GM13977 (cell line): ENCODE data around the gene C17orf58.
"Not testable (repeated sequence)": the region's sequence is repeated elsewhere in the genome, so short reads cannot be mapped to it uniquely, and the experiment has no call there.

Source experiments
- DNase-seq: peaks from one replicate; pipeline ENCODE4 v3.0.0; 2012; ENCODE audit warnings: low spot score
- in situ Hi-C: fragments of 300-500 bp; cut with MboI; formaldehyde crosslinking; loops from one replicate; pipeline ENCODE4 v1.12.0; 2022; ENCODE audit warnings: low sequenced_read_pairs, low pct_unique_long_range_greater_than_20kb, mixed read lengths, inconsistent platforms; ENCODE audit not compliant: unreplicated experiment
- TF ChIP-seq, protein P1 (sequence below): IDR thresholded peaks from 2 replicates; pipeline ENCODE4 v1.5.1; 2012; ENCODE audit warnings: mild to moderate bottlenecking, control low read depth; ENCODE audit not compliant: insufficient read depth; ENCODE audit errors: extremely low read depth, missing control alignments

Gene C17orf58

GRCh38 chr17:67996301-67997171 is at the start of gene C17orf58:
TSS of gene C17orf58 (minus strand) at chr17:67996469. CDS start at chr17:67996198, 271 bp downstream.
- in situ Hi-C loops = not testable (repeated sequence)
- peak; percentile 26 for DNase-seq

DNA sequence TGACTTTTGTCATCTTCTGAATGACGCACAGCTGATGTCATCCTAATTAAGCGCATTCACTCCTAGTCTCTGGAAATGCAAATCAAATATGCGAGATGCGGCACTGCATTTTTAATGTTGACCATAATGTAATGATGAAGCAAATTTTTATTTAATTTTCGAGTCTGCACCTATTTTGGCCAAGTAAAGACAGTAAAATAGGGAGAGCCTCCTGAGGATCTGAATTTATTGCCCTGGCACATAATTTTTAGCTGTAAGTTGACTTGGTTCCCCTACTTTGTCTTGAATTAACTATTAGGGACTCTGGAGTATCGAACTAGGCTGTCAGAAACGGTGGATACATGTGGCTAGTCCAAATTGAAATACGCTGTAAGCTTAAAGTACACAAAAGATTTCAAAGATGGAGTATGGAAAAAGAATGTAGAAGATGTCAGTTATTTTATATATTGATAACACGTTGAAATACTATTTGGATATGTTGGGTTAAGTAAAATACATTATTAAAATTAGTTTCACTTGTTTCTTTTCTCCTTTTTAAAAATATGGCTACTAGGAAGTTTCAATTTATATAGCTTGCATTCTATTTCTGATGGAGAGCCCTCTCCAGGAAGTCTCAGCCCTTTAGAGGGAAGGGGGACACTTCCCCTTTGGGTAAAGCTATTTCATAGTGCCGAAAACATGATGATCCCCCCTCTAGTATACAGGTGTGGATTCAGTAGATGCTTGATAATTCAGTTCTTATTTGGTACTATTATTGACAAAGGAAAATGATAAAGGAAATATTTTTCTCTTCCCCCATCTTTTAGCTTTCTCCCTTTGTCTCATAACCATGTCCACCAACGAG is 40.3 kb upstream of the C17orf58 start:
- DNase-seq = no peak
- TF ChIP-seq, protein P1, sequence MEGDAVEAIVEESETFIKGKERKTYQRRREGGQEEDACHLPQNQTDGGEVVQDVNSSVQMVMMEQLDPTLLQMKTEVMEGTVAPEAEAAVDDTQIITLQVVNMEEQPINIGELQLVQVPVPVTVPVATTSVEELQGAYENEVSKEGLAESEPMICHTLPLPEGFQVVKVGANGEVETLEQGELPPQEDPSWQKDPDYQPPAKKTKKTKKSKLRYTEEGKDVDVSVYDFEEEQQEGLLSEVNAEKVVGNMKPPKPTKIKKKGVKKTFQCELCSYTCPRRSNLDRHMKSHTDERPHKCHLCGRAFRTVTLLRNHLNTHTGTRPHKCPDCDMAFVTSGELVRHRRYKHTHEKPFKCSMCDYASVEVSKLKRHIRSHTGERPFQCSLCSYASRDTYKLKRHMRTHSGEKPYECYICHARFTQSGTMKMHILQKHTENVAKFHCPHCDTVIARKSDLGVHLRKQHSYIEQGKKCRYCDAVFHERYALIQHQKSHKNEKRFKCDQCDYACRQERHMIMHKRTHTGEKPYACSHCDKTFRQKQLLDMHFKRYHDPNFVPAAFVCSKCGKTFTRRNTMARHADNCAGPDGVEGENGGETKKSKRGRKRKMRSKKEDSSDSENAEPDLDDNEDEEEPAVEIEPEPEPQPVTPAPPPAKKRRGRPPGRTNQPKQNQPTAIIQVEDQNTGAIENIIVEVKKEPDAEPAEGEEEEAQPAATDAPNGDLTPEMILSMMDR = no peak
- in situ Hi-C loops = no loop called here

DNA sequence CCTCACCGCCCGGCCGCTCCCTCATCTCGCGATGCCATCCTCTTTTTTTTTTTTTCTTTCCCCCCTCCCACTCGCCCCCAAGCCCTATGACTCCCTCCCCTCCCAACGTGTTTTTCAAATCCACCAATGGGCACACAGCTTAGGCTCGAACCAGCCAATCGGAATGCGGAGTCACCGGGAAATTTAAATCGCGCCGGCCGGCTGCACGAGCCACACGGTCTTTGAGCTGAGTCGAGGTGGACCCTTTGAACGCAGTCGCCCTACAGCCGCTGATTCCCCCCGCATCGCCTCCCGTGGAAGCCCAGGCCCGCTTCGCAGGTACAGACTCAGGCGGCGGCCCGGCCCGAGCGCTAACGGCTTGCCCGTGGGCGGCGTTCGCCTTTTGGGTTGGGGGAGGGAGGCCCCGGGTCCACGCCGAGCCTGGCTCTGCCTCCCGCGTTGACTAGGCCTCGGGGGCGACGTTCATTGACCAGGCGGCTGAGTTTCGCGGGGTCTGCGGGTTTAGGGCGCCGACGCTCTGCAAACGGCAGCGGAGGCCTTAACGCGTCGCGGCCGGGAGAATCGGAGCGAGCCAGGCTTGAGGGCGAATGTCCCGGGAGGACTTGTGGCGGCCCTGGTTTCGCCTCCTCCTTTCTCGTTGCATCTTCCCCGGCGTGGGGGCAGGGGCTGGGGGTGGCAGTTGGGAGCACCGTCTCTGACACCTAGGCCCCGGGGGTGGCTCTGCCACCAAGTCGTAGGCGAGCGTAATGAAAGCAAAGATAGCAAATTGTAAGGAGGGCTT is 39.4 kb upstream of the C17orf58 start, which contains the start of gene KPNA2:
Gene KPNA2, plus strand, starts transcription at position 213 of the 781 bp plus-strand sequence. CDS start 1,398 bp downstream, outside the sequence.
- in situ Hi-C loops = no loop called here
- TF ChIP-seq, protein P1 = no peak
- peak; percentile 98 for DNase-seq

DNA sequence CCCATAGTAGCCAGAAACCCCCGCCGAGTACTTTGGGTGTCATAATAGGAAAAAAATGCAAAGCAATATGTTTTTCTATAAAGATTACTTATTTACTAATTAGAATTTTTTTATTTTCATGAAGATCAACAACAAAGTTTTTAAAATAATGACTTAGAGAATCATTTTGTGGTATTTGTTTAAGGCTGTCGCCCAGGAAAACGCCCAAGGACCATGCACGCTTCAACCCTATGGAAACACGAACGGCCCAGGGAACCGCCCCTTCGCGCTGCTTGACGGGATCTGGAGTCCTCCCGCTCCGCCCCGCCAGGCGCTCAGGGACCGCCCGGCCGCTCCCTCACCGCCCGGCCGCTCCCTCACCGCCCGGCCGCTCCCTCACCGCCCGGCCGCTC is 38.9 kb upstream of the C17orf58 start:
- TF ChIP-seq, protein P1 = no peak
- in situ Hi-C loops = no loop called here
- DNase-seq = no peak

DNA sequence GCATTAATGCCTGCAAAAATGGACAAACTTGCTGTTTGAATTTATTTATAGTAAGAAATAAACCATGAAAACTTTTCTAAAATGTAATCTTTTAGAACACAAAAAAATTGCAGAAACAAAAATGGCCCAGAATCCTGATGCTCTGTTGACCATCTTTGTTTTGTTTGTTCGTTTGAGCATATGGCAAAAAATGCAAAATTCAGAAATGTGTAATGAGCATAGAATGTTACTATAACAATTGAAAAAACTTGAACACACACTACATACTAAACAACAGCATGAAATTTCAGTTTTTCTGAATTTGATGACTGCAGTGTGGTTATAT is 38.1 kb upstream of the C17orf58 start:
- in situ Hi-C loops = no loop called here
- TF ChIP-seq, protein P1 = no peak
- DNase-seq = no peak

DNA sequence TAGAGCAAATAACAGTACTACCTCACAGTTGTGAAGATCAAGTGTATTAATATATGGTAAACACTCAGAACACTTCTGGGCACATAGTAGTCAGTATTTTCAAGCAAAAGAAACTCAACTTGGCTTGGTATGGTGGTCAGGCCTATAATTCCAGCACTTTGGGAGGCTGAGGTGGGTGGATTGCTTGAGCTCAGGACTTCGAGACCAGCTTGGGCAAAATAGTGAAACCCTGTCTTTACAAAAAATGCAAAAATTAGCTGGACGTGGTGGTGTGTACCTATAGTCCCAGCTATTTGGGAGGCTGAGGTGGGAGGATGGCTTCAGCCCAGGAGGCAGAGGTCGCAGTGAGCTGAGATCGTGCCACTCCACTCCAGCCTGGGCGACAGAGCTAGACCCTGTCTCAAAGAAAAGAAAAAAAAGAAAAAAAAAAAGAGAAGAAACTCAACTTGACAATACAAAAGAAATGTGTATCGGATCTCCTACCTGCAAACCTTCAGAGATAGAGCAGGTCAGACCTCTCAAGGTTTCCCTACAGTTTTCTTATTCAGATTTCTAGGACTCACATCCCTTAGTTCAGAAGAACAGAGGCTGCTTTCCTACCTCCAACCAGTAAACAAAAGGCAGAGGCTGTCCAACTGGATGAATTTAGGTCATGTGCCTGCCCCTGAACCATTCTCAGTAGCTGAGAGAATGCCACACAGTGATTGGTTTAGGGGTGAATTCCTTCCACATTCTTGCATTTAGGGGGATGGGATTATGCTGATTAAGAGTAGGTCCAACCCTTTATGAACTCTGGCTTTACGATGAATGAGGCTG is 37.6 kb upstream of the C17orf58 start:
- TF ChIP-seq, protein P1 = no peak
- no peak for DNase-seq
- in situ Hi-C loops = no loop called here
